ENCODE measurements around the gene KIF15. TPM values are rescaled to one million over a fixed set of nuclear protein-coding genes. Genes with fewer than 3 reads are reported as not detected.

The KIF15 gene
- total and polyA plus RNA-seq, 4 donors: 0.64 to 4.0 (median 0.92) TPM

GRCh38 chr3:44861412-44862225 is 100.0 kb downstream of the KIF15 start, which contains the start of gene TMEM42:
TSS of gene TMEM42 (plus strand) at chr3:44861912. CDS start at chr3:44861925, 13 bp downstream.
- no peak for TF ChIP-seq CTCF (IDR thresholded peaks at IDR 0.05; ENCODE audit: control extremely low read depth, extremely low read depth)
- Histone ChIP-seq H3K4me3 (peak within 1 kb of the TSS; percentile 52), H3K27me3 (ENCODE audit: control insufficient read depth in 3 of 3, insufficient read depth in 3 of 3, low read length in 2 of 3) (no peaks in the 10 kb centered on the region), H3K9me3 (ENCODE audit: control insufficient read depth in 4 of 4, insufficient read depth in 3 of 4, low read length in 3 of 4) (peaks cover 0 to 2% (median 0%) of the 10 kb centered on the region in 4 donors), H3K36me3 (ENCODE audit: control insufficient read depth in 4 of 4, insufficient read depth in 4 of 4, low read length in 4 of 4) (peaks cover 0 to 3% (median 0%) of the 10 kb centered on the region in 4 donors), H3K9ac (ENCODE audit: insufficient read depth in 1 of 2, low read length in 2 of 2) (peak within 1 kb of the TSS; percentile 64 to 82), H3K4me1 (ENCODE audit: control insufficient read depth in 5 of 5, insufficient read depth in 5 of 5, low read length in 5 of 5) (peaks cover 0 to 7% (median 4%) of the 10 kb centered on the region in 5 donors), H3K27ac (ENCODE audit: low read depth in 1 of 2, low read length in 1 of 2) (peak within 1 kb of the TSS; percentile 97)
- WGBS, 2 donors: 2% methylated on average over 67 to 91 of the region's 91 CpGs
- DNase-seq (peak; percentile 93 to 96 (median 94)), ATAC-seq (ENCODE audit: insufficient read depth, low FRiP score) (peak; percentile 96)

GRCh38 chr3:44862226-44862637 is 100.6 kb downstream of the KIF15 start:
- no peak for TF ChIP-seq CTCF (IDR thresholded peaks at IDR 0.05; ENCODE audit: control extremely low read depth, extremely low read depth)
- peak overlapping the region; percentile 79 to 97 for H3K27ac ChIP-seq (ENCODE audit: low read depth in 1 of 2, low read length in 1 of 2)
- H3K9ac ChIP-seq (ENCODE audit: insufficient read depth in 1 of 2, low read length in 2 of 2): peak overlapping the region; percentile 64 to 82
- DNase-seq: peak in 2 of 3 donors; percentile 37 to 46
- H3K4me1 ChIP-seq (ENCODE audit: control insufficient read depth in 5 of 5, insufficient read depth in 5 of 5, low read length in 5 of 5): peaks cover 0 to 7% (median 4%) of the 10 kb centered on the region in 5 donors
- peak overlapping the region; percentile 52 for H3K4me3 ChIP-seq
- no peaks in the 10 kb centered on the region for H3K27me3 ChIP-seq (ENCODE audit: control insufficient read depth in 3 of 3, insufficient read depth in 3 of 3, low read length in 2 of 3)
- ATAC-seq (ENCODE audit: insufficient read depth, low FRiP score): no peak
- peaks cover 0 to 3% (median 0%) of the 10 kb centered on the region in 4 donors for H3K36me3 ChIP-seq (ENCODE audit: control insufficient read depth in 4 of 4, insufficient read depth in 4 of 4, low read length in 4 of 4)
- WGBS, 2 donors: 1 to 3% methylated on average over 15 to 25 of the region's 25 CpGs
- H3K9me3 ChIP-seq (ENCODE audit: control insufficient read depth in 4 of 4, insufficient read depth in 3 of 4, low read length in 3 of 4): no peaks in the 10 kb centered on the region

- Histone ChIP-seq H3K4me1 (ENCODE audit: control insufficient read depth in 5 of 5, insufficient read depth in 5 of 5, low read length in 5 of 5) (peaks cover 0 to 7% (median 4%) of the 10 kb centered on the region in 5 donors), H3K36me3 (ENCODE audit: control insufficient read depth in 4 of 4, insufficient read depth in 4 of 4, low read length in 4 of 4) (peaks cover 0 to 3% (median 0%) of the 10 kb centered on the region in 4 donors), H3K9me3 (ENCODE audit: control insufficient read depth in 4 of 4, insufficient read depth in 3 of 4, low read length in 3 of 4) (no peaks in the 10 kb centered on the region), H3K27me3 (ENCODE audit: control insufficient read depth in 3 of 3, insufficient read depth in 3 of 3, low read length in 2 of 3) (no peaks in the 10 kb centered on the region), H3K27ac (ENCODE audit: low read depth in 1 of 2, low read length in 1 of 2) (no peak overlapping the region), H3K9ac (ENCODE audit: insufficient read depth in 1 of 2, low read length in 2 of 2) (no peak overlapping the region), H3K4me3 (no peak overlapping the region)
- 89 to 92% methylated on average over 7 of the region's 7 CpGs for WGBS, 2 donors
- no peak for ATAC-seq (ENCODE audit: insufficient read depth, low FRiP score)
- DNase-seq: no peak
- TF ChIP-seq CTCF (IDR thresholded peaks at IDR 0.05; ENCODE audit: control extremely low read depth, extremely low read depth): no peak
Observed at GRCh38 chr3:44865272-44866035, 103.9 kb downstream of the KIF15 start.

Measured in lung (tissue), 12 donors.